Activated naive CD4-positive, alpha-beta T cell treated with anti-CD3 and anti-CD28 coated beads, Interleukin-2, amount 50 U/mL, for 24 hours (primary cell): ENCODE data around the gene UBE2H.
A peak's percentile ranks its signal among the peaks of the same experiment; 100 is the strongest.

Source experiments
- H3K27ac Mint-ChIP-seq: one replicate; pipeline ENCODE4 v1.8.0; 2021; ENCODE audit warnings: mild to moderate bottlenecking, mixed read lengths
- H3K27me3 Mint-ChIP-seq: one replicate; pipeline ENCODE4 v1.8.0; 2021; ENCODE audit warnings: mixed read lengths
- H3K36me3 Mint-ChIP-seq: one replicate; pipeline ENCODE4 v1.8.0; 2021; ENCODE audit warnings: mixed read lengths
- H3K4me1 Mint-ChIP-seq: one replicate; pipeline ENCODE4 v1.8.0; 2021; ENCODE audit warnings: mixed read lengths
- H3K4me3 Mint-ChIP-seq: one replicate; pipeline ENCODE4 v1.8.0; 2021; ENCODE audit warnings: mild to moderate bottlenecking, mixed read lengths
- H3K9me3 Mint-ChIP-seq: one replicate; pipeline ENCODE4 v1.8.0; 2021; ENCODE audit warnings: mixed read lengths

The UBE2H gene

GRCh38 chr7:129939881-129940280 lies 12.9 kb downstream of the UBE2H start:
- no peaks in the 10 kb centered on the region for H3K9me3 Mint-ChIP-seq
- no peaks in the 10 kb centered on the region for H3K27me3 Mint-ChIP-seq
- no peak overlapping the region for H3K4me3 Mint-ChIP-seq
- peaks cover 7% of the 10 kb centered on the region for H3K36me3 Mint-ChIP-seq
- H3K4me1 Mint-ChIP-seq, result peaks cover 32% of the 10 kb centered on the region
- no peak overlapping the region for H3K27ac Mint-ChIP-seq

- Mint-ChIP-seq H3K4me1 (peaks cover 12% of the 10 kb centered on the region), H3K27me3 (no peaks in the 10 kb centered on the region), H3K36me3 (peaks cover 2% of the 10 kb centered on the region), H3K4me3 (no peak overlapping the region), H3K9me3 (no peaks in the 10 kb centered on the region), H3K27ac (no peak overlapping the region)
These were observed 19.1 kb downstream of the UBE2H start for GRCh38 chr7:129933627-129934026.

- Mint-ChIP-seq H3K4me1 (peaks cover 40% of the 10 kb centered on the region), H3K4me3 (no peak overlapping the region), H3K36me3 (peaks cover 3% of the 10 kb centered on the region), H3K27ac (peak overlapping the region; percentile 66), H3K9me3 (no peaks in the 10 kb centered on the region), H3K27me3 (no peaks in the 10 kb centered on the region)
These were observed 26.1 kb downstream of the UBE2H start for GRCh38 chr7:129926618-129927017.

GRCh38 chr7:129925416-129926002 lies 27.3 kb downstream of the UBE2H start:
- peaks cover 6% of the 10 kb centered on the region for H3K36me3 Mint-ChIP-seq
- no peaks in the 10 kb centered on the region for H3K27me3 Mint-ChIP-seq
- H3K4me3 Mint-ChIP-seq, result no peak overlapping the region
- H3K9me3 Mint-ChIP-seq, result no peaks in the 10 kb centered on the region
- no peak overlapping the region for H3K27ac Mint-ChIP-seq
- peaks cover 47% of the 10 kb centered on the region for H3K4me1 Mint-ChIP-seq

GRCh38 chr7:129924602-129925001 lies 28.2 kb downstream of the UBE2H start:
- H3K4me3 Mint-ChIP-seq, result no peak overlapping the region
- no peak overlapping the region for H3K27ac Mint-ChIP-seq
- no peaks in the 10 kb centered on the region for H3K27me3 Mint-ChIP-seq
- H3K36me3 Mint-ChIP-seq, result peaks cover 8% of the 10 kb centered on the region
- H3K9me3 Mint-ChIP-seq, result no peaks in the 10 kb centered on the region
- H3K4me1 Mint-ChIP-seq, result peaks cover 54% of the 10 kb centered on the region

- Mint-ChIP-seq H3K4me3 (no peak overlapping the region), H3K27ac (peak overlapping the region; percentile 1), H3K36me3 (peaks cover 7% of the 10 kb centered on the region), H3K4me1 (peaks cover 57% of the 10 kb centered on the region), H3K27me3 (no peaks in the 10 kb centered on the region), H3K9me3 (no peaks in the 10 kb centered on the region)
These were observed 29.1 kb downstream of the UBE2H start for GRCh38 chr7:129923709-129924108.

GRCh38 chr7:129919492-129919891 lies 33.3 kb downstream of the UBE2H start:
- no peaks in the 10 kb centered on the region for H3K9me3 Mint-ChIP-seq
- peaks cover 77% of the 10 kb centered on the region for H3K4me1 Mint-ChIP-seq
- peaks cover 6% of the 10 kb centered on the region for H3K36me3 Mint-ChIP-seq
- peak overlapping the region; percentile 15 for H3K27ac Mint-ChIP-seq
- H3K4me3 Mint-ChIP-seq, result no peak overlapping the region
- no peaks in the 10 kb centered on the region for H3K27me3 Mint-ChIP-seq

GRCh38 chr7:129918922-129919321 lies 33.8 kb downstream of the UBE2H start:
- Mint-ChIP-seq H3K4me1 (peaks cover 76% of the 10 kb centered on the region), H3K4me3 (no peak overlapping the region)

GRCh38 chr7:129917934-129918333 lies 34.8 kb downstream of the UBE2H start:
- Mint-ChIP-seq H3K4me1 (peaks cover 75% of the 10 kb centered on the region), H3K36me3 (peaks cover 6% of the 10 kb centered on the region), H3K9me3 (no peaks in the 10 kb centered on the region), H3K27me3 (no peaks in the 10 kb centered on the region), H3K4me3 (no peak overlapping the region), H3K27ac (no peak overlapping the region)

More at GRCh38 chr7:129918922-129919321, 33.8 kb downstream of the UBE2H start:
- Mint-ChIP-seq H3K27ac (no peak overlapping the region), H3K36me3 (peaks cover 6% of the 10 kb centered on the region), H3K27me3 (no peaks in the 10 kb centered on the region), H3K9me3 (no peaks in the 10 kb centered on the region)

- peaks cover 84% of the 10 kb centered on the region for H3K4me1 Mint-ChIP-seq
These were observed 38.1 kb downstream of the UBE2H start for GRCh38 chr7:129914536-129915272.

GRCh38 chr7:129913428-129913827 lies 39.3 kb downstream of the UBE2H start:
- no peaks in the 10 kb centered on the region for H3K9me3 Mint-ChIP-seq
- peaks cover 15% of the 10 kb centered on the region for H3K36me3 Mint-ChIP-seq
- no peak overlapping the region for H3K4me3 Mint-ChIP-seq
- H3K4me1 Mint-ChIP-seq, result peaks cover 86% of the 10 kb centered on the region
- peak overlapping the region; percentile 59 for H3K27ac Mint-ChIP-seq
- no peaks in the 10 kb centered on the region for H3K27me3 Mint-ChIP-seq

More at GRCh38 chr7:129914536-129915272, 38.1 kb downstream of the UBE2H start:
- H3K27ac Mint-ChIP-seq, result no peak overlapping the region
- peaks cover 11% of the 10 kb centered on the region for H3K36me3 Mint-ChIP-seq
- H3K27me3 Mint-ChIP-seq, result no peaks in the 10 kb centered on the region
- peak overlapping the region; percentile 44 for H3K4me3 Mint-ChIP-seq
- no peaks in the 10 kb centered on the region for H3K9me3 Mint-ChIP-seq

- no peak overlapping the region for H3K27ac Mint-ChIP-seq
- H3K4me1 Mint-ChIP-seq, result peaks cover 86% of the 10 kb centered on the region
- no peaks in the 10 kb centered on the region for H3K27me3 Mint-ChIP-seq
- H3K36me3 Mint-ChIP-seq, result peaks cover 18% of the 10 kb centered on the region
- no peak overlapping the region for H3K4me3 Mint-ChIP-seq
- H3K9me3 Mint-ChIP-seq, result no peaks in the 10 kb centered on the region
These were observed 41.0 kb downstream of the UBE2H start for GRCh38 chr7:129911790-129912189.

GRCh38 chr7:129909669-129910068 lies 43.1 kb downstream of the UBE2H start:
- Mint-ChIP-seq H3K27ac (no peak overlapping the region), H3K36me3 (peaks cover 28% of the 10 kb centered on the region), H3K4me1 (peaks cover 88% of the 10 kb centered on the region), H3K9me3 (peaks cover 5% of the 10 kb centered on the region), H3K27me3 (no peaks in the 10 kb centered on the region), H3K4me3 (no peak overlapping the region)

GRCh38 chr7:129908181-129908580 lies 44.6 kb downstream of the UBE2H start:
- Mint-ChIP-seq H3K4me3 (no peak overlapping the region), H3K4me1 (peaks cover 89% of the 10 kb centered on the region), H3K9me3 (peaks cover 5% of the 10 kb centered on the region), H3K27ac (peak overlapping the region; percentile 52), H3K27me3 (no peaks in the 10 kb centered on the region), H3K36me3 (peaks cover 31% of the 10 kb centered on the region)

- peaks cover 31% of the 10 kb centered on the region for H3K36me3 Mint-ChIP-seq
- peak overlapping the region; percentile 85 for H3K27ac Mint-ChIP-seq
- no peaks in the 10 kb centered on the region for H3K27me3 Mint-ChIP-seq
- peaks cover 5% of the 10 kb centered on the region for H3K9me3 Mint-ChIP-seq
- peak overlapping the region; percentile 49 for H3K4me3 Mint-ChIP-seq
- H3K4me1 Mint-ChIP-seq, result peaks cover 95% of the 10 kb centered on the region
These were observed 45.5 kb downstream of the UBE2H start for GRCh38 chr7:129907122-129907736.

GRCh38 chr7:129906700-129907099 lies 46.1 kb downstream of the UBE2H start:
- H3K4me1 Mint-ChIP-seq, result peaks cover 95% of the 10 kb centered on the region
- no peaks in the 10 kb centered on the region for H3K27me3 Mint-ChIP-seq
- H3K4me3 Mint-ChIP-seq, result peak overlapping the region; percentile 49
- H3K9me3 Mint-ChIP-seq, result peaks cover 5% of the 10 kb centered on the region
- H3K27ac Mint-ChIP-seq, result peak overlapping the region; percentile 85
- H3K36me3 Mint-ChIP-seq, result peaks cover 31% of the 10 kb centered on the region
